ENCODE measurements around the gene NDUFA13.
A peak's percentile ranks its signal among the peaks of the same experiment; 100 is the strongest.

Gene NDUFA13

DNA sequence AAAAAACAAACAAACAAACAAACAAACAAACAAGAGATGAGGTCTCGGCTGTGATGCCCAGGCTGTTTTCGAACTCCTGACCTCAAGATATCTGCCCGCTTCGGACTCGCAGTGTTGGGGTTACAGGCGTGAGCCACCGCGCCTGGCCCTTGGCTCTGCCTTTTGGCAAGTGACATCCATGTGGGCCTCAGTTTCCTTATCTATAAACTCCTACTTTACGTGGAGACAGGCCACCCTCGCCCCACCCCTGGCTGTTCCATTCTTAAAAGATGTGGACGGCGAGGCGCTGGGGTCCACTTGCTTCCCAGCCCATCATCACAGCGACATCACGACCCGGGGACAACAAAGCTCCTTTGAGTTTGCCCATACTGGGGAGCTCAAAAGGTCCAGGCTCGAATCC is 2.3 kb upstream of the NDUFA13 start:
- no peak for DNase-seq

GRCh38 chr19:19514215-19514657 is 1.8 kb upstream of the NDUFA13 start:
- DNase-seq = no peak

- DNase-seq = no peak
Observed at GRCh38 chr19:19514881-19515641, 964 bp upstream of the NDUFA13 start, which contains the start of gene TSSK6. TSSK6 (minus strand) TSS chr19:19515548; CDS start chr19:19515427, 121 bp downstream.

GRCh38 chr19:19517235-19517619 is 1.2 kb downstream of the NDUFA13 start:
- DNase-seq = no peak

DNA sequence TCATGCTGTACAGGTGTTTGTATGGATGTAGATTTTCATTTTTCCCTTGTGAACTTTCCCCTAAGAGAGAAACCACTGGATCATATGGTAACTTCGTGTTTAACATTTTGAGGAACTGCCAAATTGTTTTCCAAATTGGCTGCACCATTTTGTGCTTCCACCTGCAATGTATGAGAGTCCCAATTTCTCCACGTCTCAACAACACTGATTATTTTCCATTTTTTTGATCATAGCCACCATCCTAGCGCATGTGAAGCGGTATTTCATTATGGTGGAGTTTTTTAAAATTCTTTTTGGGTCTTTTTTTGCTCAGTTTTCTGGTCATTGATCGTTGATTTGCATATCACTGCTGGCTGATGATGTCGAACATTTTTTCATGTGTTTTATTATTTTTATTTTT is 5.0 kb downstream of the NDUFA13 start:
- no peak for DNase-seq

DNA sequence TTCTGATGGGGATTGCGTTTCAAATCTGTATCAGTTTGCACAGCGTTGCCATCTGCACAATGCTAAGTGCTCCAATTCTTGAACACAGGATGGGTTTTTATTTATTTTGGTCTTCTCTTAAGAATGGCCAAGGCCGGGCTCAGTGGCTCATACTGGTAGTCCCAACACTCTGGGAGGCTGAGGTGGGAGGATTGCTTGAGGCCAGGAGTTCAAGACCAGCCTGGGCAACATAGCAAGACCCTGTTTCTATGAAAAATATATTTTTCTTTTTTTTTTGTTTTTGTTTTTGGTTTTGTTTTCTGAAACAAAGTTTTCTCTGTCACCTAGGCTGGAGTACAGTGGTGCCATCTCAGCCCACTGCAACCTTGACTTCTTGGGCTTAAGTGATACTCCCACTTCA is 7.2 kb downstream of the NDUFA13 start:
- DNase-seq = no peak

DNA sequence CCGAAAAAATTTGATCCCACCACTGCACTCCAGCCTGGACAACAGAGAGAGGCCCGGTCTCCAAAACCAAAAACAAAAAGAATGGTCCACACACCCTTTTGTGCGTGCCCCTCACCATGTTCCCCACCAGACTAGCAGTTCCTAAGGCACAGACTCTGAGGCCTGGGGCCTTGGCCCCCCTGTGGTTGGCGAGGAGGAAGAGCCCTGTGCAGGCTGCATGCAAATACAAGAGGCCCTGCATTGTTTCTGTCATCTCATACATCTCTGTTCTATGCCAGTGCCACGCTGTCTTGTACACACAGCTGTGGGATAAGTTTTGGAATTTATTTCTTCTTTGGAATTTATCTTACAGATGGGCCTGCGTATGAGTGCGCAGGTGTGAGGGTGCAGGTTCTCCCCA is 8.0 kb downstream of the NDUFA13 start:
- no peak for DNase-seq

DNA sequence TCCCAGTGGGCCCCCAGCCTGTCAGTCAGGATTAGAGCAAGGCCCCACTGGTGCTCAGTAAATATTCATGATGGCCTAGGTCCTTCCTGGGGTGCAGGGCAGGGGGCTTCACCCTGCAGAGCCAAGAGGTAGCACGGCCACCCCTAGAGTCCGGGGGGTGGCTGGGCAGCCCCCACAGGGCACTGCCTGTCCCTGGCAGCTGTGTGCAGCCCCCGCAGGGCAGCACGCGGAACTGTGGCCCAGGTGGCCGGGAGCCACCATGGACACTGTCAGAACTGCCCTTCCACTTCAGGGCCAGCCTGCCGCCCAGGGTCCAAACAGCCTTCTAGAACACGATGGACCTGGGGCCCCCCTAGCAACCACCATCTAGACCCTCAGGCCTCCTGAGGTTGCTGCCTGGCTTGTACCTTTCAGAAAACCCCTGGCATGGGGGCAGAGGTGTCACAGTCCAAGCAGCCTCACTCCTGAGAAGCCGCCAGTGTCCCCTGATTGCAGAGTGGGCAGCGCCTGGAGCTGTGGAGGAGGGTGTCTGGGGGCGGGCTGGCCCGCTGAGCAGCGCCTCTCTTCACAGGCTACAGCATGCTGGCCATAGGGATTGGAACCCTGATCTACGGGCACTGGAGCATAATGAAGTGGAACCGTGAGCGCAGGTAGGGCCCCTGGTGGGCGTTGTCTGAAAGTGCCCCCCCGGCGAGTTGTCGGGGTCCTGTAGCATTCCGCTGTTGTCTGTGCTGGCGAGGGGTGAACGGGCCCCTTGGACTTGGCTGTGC is 9.8 kb downstream of the NDUFA13 start:
- no peak for DNase-seq

- no peak for DNase-seq
Observed at GRCh38 chr19:19526581-19527370, 10.8 kb downstream of the NDUFA13 start.

GRCh38 chr19:19527371-19527656 is 11.3 kb downstream of the NDUFA13 start:
- DNase-seq = no peak

DNA sequence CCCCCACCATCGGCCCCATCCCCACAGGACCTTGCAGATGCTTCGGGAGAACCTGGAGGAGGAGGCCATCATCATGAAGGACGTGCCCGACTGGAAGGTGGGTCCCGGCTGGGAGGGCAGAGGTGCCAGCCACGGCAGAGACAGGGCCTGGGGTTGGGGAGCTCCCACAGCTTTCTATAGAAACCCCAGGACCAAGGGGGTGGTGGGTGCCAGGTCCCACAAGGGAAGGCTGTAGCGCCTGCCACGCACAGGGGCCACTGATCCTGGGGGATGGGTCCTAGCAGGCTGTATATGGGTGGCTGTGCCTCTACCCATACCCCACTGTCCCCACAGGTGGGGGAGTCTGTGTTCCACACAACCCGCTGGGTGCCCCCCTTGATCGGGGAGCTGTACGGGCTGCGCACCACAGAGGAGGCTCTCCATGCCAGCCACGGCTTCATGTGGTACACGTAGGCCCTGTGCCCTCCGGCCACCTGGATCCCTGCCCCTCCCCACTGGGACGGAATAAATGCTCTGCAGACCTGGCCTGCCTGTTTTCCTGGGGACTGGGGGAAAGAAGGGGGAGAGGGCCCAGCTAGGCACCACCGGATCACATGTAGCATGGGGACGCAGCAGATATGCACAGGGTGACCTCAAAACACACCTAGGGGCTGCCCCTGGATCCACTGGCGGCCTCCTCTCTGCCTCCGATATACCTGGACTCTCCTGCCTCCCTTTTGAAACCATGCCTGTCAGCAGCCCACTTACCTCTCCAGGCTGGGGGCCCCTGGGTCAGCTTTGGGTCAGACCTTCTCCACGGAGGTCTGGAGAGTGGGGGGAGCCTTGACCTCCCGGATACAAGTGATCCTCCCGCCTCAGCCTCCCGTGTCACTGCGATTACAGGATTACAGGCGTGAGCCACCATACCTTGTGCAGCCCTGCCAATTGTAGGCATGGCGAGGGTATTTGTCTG is 11.9 kb downstream of the NDUFA13 start:
- no peak for DNase-seq

GRCh38 chr19:19528721-19529490 is 12.9 kb downstream of the NDUFA13 start, which contains the start of gene YJEFN3:
YJEFN3 (plus strand) TSS chr19:19528911; CDS start chr19:19528933, 22 bp downstream.
- no peak for DNase-seq

- DNase-seq = no peak
Observed at GRCh38 chr19:19529783-19530422, 13.9 kb downstream of the NDUFA13 start.

GRCh38 chr19:19530423-19530804 is 14.4 kb downstream of the NDUFA13 start:
- no peak for DNase-seq

DNA sequence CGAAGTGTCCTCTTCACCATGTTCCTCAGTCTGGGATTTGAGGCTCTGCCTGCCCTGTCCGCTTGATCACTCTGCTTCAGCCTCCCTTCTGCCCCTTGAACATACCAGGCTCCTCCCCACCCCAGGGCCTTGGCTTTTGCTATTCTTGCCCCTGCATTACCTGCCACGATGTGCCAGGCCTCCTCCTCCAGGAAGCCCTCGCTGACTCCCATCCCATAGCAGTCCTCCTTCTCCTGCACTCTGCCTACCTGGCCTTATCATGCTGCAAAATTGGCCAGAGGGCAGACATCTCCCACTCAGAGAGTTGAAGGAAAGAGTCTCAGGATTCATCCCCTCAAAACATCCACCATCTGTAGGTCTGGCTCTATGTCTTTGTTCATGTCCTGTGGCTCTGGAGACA is 14.9 kb downstream of the NDUFA13 start:
- no peak for DNase-seq

GRCh38 chr19:19531951-19532805 is 16.2 kb downstream of the NDUFA13 start:
- DNase-seq = peak; percentile 89

GRCh38 chr19:19532806-19533701 is 17.0 kb downstream of the NDUFA13 start:
- DNase-seq = no peak

- DNase-seq = no peak
Observed at GRCh38 chr19:19533841-19534240, 17.8 kb downstream of the NDUFA13 start.

Measured in activated gamma-delta T cell treated with Interleukin-2 at 50 U/mL for 16 hours (primary cell).